HG03280 (cell line): Measurements from ENCODE around the gene IFI27L1.
A peak's percentile ranks its signal among the peaks of the same experiment; 100 is the strongest.

Experiments used
- ATAC-seq: cut with Tn5 transposase; IDR thresholded peaks from one replicate; pipeline ENCODE4 v1.9.1; 2021; ENCODE audit warnings: mild to moderate bottlenecking, moderate library complexity; ENCODE audit not compliant: unreplicated experiment

Gene IFI27L1

DNA sequence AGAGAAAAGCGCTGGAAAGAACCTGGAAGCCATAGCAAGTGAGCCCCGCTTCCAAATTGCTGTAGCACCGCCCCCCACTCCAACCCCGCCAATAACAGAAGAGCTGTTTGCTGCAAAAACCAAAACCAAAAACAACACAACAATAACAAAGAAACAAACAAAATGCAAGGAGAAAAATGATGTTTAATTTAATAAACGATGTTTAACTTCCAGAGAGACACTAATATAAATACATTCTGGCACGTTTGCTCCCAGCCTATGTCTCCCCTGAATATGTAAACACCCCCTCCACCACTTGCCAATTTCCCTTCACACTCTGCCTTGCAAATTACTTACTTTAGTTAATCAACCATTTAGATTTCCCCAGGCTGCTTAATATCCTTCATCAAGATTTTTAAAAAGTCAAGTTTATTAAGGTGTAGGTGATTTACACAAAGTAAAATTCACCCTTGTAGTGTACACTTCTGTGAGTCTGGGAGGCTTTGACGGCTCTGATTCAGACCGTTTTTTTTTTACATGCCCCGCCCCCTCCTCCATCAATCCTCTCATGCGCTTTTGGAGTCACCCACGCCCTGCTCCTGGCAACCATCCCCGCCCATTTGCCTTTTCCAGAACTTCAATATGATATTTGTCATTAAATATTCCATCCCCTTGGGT is 48.8 kb downstream of the IFI27L1 start:
- ATAC-seq = no peak

DNA sequence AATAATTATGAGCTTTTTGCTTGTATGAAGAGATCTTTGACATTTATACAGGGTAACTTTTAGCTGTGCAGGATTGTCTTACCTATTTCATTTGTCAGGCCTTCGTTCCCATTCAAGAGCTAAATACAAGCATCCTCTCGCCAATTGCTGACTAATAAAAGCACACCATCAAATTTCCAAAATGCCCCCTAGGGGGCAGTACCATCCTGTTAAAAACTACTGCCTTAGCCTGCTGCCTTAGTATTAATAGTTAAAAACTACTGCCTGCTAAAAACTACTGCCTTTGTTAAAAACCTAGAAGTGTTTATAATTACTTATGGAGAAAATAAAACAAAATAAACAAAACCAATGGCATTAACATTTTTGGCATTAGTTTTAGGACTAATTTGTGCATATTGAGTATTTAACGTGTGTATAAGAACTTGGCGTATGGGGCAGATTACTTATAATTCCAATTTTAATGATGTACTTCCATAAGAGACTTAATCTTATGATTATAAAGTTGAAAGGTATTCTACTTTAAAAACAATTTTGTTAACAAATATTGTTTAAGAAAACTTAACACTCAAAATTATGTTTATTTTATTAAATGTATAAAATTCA is 51.3 kb downstream of the IFI27L1 start:
- ATAC-seq = no peak

DNA sequence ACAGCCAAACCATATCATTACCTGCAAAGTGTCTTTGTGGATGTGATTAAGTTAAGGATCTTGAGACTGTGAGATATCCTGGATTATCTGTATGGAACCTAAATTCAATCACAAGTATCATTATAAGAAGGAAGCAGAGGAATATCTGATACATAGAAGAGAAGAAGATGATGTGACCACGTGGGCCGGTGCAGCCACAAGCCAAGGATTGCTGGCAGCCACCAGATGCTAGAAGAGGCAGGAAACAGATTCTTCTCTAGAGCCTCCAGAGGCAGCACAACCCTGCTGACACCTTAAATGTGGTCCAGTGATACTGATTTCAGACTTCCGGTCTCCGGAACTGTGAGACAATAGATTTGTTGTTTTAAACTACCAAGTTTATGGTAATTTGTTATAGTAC is 54.4 kb downstream of the IFI27L1 start:
- no peak for ATAC-seq

DNA sequence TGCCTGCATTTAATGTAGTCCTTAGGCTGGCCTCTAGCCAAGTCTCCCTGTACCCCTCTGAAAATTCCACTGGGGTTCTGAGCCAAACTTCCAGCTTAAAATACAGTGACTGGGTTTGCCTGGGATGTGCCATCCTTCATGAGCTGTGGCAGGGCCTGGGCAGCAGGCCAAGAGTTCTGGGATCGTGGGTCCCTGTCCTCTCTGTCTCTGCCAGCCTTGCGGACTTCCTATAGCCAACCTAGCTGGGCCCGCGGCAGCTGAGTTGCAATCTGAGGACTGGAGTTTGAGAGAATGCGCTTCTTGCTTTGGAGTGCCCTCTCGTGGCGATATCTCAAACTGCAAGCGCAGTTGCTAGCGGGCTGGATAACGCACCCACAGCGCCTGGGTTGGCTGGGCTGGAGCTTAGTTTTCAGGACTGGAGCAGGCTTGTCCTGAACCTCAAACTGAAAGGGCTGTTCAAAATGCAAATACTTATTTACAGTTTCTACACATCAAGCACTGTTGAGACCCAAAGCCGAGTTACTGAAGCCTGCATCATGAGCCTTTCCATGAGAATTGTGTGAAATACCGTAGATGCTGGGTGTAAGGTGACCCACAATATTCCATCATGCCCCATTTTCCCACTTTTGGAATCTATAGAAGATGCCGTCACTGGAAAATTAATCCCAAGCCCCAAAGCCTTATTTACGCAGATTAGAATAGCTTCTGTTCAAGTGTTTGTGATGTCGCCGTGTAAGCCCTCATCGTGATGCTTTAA is 55.6 kb downstream of the IFI27L1 start:
- ATAC-seq = peak; percentile 81

DNA sequence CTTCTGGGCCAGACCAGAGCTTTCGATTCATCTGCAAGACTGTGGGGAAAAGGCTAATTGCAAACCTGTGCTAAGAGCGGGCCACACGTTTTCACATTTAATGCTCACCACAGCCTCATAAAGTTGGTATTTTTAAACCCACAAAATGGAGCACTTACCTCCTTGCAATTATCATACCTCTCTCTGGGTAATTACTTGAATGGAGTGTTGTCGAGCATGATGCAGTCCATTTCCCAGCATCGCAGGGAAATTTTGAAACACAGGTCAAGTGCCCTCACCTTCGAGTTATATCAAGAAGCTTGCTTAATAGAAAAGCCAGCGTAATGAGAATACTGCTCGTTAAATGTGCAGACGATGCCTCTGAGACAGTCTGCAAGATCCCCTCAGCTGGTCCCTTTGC is 57.1 kb downstream of the IFI27L1 start:
- no peak for ATAC-seq

DNA sequence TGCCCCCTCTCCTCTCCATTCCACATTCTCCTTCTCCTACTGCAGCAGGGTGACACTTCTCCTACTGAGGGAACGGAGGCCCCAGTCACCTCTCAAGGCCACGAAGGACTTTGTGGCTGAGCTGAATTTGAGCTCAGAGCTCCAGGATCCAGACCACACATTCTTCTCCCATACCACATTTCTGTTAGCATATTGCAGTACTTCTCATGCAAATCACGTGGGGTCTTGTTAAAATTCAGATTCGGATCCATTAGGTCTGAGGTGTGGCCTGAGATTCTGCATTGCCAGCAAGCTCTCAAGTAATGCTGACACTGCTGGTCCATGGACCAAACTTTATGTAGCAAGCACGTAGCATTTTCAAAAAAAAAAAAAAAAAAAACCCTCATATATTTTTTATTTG is 57.9 kb downstream of the IFI27L1 start:
- no peak for ATAC-seq

DNA sequence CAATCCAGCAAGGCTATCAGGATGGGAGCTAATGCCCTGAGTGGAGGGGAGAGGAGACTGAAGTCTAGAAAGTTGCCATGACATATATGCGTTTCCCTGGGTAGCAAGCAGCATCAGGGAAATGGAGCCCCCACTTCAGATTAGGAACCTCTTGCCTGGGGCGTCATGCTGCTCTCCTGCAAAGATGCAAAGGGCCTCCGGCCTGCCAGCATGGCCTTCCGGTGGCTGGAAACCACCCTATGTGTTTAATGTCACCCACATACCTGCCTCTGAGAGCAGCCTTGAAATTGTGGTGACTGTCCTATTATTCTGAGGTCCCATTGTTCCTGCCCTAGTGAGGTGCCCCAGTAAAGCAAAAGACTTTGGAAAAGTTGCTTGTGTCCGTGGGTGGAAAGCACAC is 58.3 kb downstream of the IFI27L1 start:
- ATAC-seq = no peak

DNA sequence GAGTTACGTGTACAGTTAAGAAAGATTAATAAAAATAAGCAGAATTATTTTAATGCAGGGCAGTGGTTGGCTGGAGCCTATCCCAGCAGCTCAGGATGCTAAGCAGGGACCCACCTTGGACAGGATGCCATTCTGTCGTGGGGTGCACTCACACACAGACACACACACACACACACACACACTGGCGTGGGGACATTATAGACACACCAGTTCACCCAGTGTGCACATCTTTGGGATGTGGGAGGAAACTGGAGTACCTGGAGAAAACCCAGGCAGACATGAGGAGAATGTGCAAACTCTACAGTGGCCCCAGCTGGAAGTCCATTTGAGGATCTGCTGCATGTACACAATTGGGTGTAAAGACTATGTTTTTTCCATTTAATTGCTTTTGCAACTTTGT is 61.1 kb downstream of the IFI27L1 start:
- no peak for ATAC-seq

DNA sequence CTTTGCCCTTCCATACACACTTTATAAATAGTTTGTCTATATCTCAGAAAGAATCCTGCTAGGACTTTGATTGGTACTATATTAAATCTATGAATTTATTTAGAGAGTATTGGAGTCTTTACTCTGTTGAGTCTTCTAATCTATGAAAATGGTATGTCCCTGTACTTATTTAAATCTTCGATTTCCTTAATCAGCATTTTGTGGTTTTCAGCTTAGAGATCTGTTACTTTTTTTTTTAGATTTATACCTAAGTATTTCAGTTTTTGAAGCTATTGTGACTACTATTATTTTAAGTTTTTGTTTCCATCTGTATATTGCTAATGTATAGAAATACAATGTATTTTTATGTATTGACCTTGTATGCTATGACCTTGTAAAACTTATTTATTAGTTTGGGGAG is 61.7 kb downstream of the IFI27L1 start:
- ATAC-seq = no peak

DNA sequence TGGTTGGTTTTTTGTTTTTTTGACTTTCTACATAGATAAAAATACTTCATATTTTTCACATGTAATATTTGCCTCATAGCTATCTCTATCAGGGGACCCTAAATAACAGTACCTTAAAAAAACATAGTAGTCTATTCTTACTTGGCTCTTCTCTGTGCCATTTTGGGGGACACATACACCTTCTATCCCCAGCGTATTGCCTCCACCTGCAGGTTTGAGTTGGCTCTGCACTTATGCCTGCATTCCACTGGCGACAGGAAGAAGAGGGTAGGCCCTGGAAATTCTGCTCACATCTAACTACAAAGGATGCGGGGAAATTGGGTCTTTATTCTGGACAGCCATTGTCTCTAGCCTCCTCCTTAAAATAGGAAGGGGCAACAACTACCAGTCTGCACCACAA is 62.1 kb downstream of the IFI27L1 start:
- ATAC-seq = no peak

DNA sequence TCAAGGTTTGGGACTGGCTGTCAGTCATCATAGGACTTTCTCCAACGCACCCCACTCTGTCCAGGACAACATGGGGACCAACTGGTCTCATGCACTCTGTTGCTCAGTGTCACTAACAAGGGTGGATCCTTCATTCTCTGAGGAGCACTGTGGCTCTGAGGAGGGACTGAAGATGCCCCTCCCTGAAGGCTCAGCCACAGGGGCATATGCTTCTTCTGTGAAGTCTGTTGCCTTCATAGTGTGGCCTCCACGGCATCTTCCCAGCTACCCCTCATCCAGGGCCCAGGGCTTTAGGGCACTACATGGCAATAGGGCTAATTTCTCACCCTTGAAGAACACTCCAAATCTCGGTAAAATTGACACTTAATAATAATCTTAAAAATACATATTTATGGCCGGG is 62.6 kb downstream of the IFI27L1 start:
- no peak for ATAC-seq

DNA sequence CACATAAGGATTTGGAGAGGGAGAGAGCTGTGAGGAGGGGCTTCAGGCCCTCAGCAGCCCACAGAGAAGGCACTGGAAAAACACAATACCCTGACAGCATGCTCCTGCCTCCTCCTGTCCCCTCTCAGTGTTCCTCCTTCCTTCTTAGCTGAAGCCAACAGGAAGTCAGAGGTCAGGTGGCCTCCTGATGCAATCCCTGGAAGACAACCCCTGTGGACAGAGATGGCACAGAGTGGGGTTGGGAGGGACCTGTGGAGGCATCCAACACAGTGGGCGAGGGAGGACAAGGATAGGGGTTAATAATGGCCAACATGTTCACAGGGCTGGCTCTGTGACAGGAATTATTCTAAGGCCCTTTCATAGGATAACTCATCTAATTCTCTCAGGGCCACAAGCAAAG is 63.7 kb downstream of the IFI27L1 start:
- no peak for ATAC-seq

DNA sequence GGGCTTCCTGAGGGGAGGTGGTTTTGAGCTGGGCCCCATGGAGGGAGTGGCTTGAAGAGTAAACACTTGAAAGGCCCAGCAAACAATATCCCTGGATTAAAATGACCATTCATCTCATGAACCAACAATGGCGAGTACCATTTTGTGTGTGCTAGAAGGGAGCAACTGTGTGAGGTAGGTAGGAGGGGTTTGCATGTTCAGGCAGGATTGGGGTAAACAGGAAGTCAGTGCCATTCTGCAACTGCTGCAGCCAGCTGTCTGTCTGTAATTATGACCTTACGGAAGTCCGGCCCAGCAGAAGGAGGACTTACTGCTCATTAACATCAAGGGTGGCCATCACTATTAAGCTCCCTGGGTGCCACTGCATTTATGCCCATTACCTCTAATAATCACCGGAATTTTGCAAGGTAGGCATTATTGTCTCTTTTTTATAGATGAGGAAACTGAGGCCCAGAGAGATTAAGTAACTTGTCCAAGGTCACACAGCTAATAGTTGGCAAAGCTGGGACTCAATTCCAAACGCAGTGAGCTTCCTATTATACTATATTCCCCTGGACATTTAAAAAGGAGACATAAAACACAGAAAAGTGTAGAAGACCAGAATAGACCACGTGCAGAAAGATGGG is 64.9 kb downstream of the IFI27L1 start:
- ATAC-seq = no peak
